HG03039 (cell line): ENCODE results near the gene UPK3BL1.
"Not testable (repeated sequence)": the region's sequence is repeated elsewhere in the genome, so short reads cannot be mapped to it uniquely, and the experiment has no call there.

Source experiments
- ATAC-seq: cut with Tn5 transposase; IDR thresholded peaks from one replicate; pipeline ENCODE4 v1.9.1; 2021; ENCODE audit warnings: mild to moderate bottlenecking, moderate library complexity; ENCODE audit not compliant: unreplicated experiment

Gene UPK3BL1

GRCh38 chr7:102642691-102643090 is at the start of gene UPK3BL1:
Gene UPK3BL1 (minus strand): TSS chr7:102642791. CDS start chr7:102642741, 50 bp downstream.
- not testable (repeated sequence) for ATAC-seq

- not testable (repeated sequence) for ATAC-seq
Measured at GRCh38 chr7:102690602-102691001, 48.0 kb upstream of the UPK3BL1 start.

GRCh38 chr7:102689436-102690282 is 47.1 kb upstream of the UPK3BL1 start:
- ATAC-seq = peak; percentile 66

GRCh38 chr7:102688299-102689036 is 45.9 kb upstream of the UPK3BL1 start:
- peak; percentile 52 for ATAC-seq

GRCh38 chr7:102682560-102682959 is 40.0 kb upstream of the UPK3BL1 start:
- not testable (repeated sequence) for ATAC-seq

GRCh38 chr7:102680780-102681179 is 38.2 kb upstream of the UPK3BL1 start:
- not testable (repeated sequence) for ATAC-seq

GRCh38 chr7:102675545-102675944 is 33.0 kb upstream of the UPK3BL1 start:
- not testable (repeated sequence) for ATAC-seq

DNA sequence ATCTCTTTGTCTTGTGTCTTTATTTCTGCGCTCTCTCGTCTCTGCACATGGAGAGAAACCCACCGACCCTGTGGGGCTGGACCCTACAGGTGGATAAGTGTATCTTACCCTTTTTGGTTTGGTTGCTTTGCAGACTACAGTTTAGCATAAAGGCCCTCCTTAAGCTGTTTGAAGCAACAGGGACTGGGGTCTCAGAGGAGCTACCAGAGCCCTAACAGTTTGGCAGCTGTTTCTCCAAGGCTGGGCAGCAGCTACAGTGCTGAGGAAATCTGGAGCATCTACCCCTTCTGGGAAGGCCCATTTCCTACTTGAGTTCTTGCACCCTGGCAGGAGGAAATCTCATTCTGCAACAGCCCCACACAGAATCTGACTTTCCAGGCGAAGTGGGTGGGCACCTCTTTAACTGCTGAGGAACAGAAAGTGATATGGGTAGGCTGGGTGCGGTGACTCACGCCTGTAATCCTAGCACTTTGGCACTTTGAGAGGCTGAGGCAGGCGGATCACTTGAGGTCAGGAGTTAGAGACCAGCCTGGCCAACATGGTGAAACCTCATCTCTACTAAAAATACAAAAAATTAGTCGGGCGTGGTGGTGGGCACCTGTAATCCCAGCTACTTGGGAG is 31.0 kb upstream of the UPK3BL1 start:
- not testable (repeated sequence) for ATAC-seq

DNA sequence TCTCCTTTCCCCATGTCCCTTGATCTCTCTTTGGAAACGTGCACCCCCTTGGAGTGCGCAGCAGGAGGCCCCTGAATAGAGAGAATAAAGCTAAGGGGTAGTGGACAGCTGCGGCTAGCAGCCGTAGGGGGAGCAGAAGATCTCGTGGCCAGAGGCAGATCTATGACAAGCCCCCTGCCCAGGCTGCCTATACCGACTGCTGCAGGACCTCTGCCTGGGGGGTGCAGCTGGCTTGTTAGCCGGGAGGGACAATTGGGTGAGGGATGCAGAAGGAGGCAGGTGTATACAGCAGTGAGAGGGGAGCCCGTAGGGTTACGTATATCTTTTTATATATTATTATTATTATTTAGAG is 29.3 kb upstream of the UPK3BL1 start:
- peak; percentile 18 for ATAC-seq

- peak; percentile 80 for ATAC-seq
Measured at GRCh38 chr7:102671166-102671955, 28.8 kb upstream of the UPK3BL1 start, which contains the start of gene POLR2J2. Gene POLR2J2 (minus strand): TSS chr7:102671663. CDS start chr7:102671601, 62 bp downstream.

GRCh38 chr7:102667523-102667922 is 24.9 kb upstream of the UPK3BL1 start:
- ATAC-seq = not testable (repeated sequence)

- not testable (repeated sequence) for ATAC-seq
Measured at GRCh38 chr7:102666850-102667249, 24.3 kb upstream of the UPK3BL1 start.

GRCh38 chr7:102664765-102665164 is 22.2 kb upstream of the UPK3BL1 start:
- not testable (repeated sequence) for ATAC-seq

GRCh38 chr7:102649924-102650323 is 7.3 kb upstream of the UPK3BL1 start, which contains the start of gene SPDYE2B:
Gene SPDYE2B (plus strand): TSS chr7:102650319. CDS start chr7:102652349, 2,030 bp downstream.
- ATAC-seq = not testable (repeated sequence)

DNA sequence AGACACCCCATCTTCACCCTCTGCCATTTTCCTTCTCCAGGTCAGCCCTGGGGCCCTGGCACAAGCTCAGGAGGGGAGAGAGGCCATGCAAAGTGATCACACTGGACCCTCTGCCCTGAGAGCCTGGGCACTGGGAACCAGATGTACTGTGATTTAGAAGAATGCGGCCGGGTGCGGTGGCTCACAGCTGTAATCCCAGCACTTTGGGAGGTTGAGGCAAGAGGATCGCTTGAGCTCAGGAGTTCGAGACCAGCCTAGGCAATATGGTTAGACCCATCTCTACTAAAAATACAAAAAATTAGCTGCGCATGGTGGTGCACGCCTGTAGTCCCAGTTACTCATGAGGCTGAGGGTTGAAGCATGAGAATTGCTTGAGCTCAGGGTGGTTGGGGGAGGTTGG is 5.2 kb upstream of the UPK3BL1 start:
- ATAC-seq = not testable (repeated sequence)

- not testable (repeated sequence) for ATAC-seq
Measured at GRCh38 chr7:102643404-102643803, 813 bp upstream of the UPK3BL1 start.

GRCh38 chr7:102638848-102639247 is 3.7 kb downstream of the UPK3BL1 start:
- ATAC-seq = not testable (repeated sequence)

DNA sequence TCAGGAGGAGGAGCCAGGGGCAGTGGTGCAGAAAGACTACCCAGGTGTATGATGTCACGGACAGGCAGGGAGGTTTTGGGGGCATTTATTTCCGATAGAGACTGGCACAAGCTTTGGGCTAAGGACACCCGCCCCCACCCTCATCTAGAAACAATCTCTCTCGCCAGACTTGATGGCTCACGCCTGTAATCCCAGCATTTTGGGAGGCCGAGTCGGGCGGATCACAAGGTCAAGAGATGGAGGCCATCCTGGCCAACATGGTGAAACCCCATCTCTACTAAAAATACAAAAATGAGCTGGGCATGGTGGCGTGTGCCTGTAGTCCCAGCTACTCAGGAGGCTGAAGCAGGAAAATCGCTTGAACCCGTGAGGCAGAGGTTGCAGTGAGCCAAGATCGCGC is 5.6 kb downstream of the UPK3BL1 start:
- ATAC-seq = not testable (repeated sequence)

DNA sequence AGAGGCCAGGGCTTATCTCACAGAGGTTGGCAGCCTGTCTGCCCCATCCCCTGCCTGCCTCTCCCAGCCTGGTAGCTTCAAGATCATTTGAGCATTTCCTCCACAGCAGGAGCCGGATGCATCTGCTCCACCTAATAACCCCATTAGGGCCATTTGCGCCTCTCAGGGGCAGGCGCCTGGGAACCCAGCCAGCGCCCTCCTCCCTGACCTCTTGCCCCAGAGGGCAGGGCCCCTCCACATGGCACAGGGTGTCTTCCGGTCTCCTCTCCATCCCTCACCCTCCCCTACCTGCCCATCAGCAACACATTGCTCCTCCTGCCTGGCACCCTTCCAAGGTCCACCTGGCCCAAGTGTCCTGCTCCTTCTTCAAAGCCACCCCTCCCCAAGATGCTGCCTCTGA is 7.2 kb downstream of the UPK3BL1 start:
- ATAC-seq = not testable (repeated sequence)

- ATAC-seq = not testable (repeated sequence)
Measured at GRCh38 chr7:102634299-102634698, 8.3 kb downstream of the UPK3BL1 start.
